Activated naive CD4-positive, alpha-beta T cell treated with anti-CD3 and anti-CD28 coated beads, Interleukin-2, amount 50 U/mL, for 16 hours (primary cell): Measurements from ENCODE around the gene SLITRK2.

Experiments
- DNase-seq: peaks from one replicate; pipeline ENCODE4 v3.0.0-alpha.2; 2020

SLITRK2 gene

DNA sequence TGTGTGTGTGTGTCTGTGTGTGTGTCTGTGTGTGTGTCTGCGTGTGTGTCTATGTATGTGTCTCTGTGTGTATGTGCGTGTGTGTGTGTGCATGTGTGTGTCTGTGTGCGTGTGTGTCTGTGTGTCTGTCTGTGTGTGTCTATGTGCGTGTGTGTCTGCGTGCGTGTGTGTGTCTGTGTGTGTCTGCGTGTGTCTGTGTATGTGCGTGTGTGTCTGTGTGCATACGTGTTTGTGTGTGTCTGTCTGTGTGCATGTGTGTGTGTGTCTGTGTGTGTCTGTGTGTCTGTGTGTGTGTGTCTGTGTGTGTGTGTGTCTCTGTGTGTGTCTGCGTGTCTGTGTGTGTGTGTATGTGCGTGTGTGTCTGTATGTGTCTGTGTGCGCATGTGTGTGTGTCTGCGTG lies 35.6 kb downstream of the SLITRK2 start:
- DNase-seq, result no peak

DNA sequence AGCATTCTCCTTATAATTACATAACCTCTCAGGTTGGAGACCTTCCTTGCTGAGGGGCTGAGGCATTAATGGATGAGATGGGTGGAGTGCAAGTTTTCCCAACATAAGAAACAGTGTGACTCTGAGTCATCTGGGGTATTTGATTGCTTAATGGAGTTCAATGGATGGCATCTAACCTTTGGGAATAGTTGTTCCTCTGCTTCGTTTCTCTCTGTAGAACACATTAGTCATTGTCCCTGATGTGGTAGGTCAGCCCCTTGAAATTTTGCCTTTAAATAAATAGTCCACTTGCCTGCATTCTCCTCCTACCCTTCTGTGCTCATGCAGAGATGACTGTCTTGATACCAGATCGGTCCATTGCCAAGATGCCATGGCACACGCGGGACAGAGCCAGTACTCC lies 38.6 kb downstream of the SLITRK2 start:
- no peak for DNase-seq

DNA sequence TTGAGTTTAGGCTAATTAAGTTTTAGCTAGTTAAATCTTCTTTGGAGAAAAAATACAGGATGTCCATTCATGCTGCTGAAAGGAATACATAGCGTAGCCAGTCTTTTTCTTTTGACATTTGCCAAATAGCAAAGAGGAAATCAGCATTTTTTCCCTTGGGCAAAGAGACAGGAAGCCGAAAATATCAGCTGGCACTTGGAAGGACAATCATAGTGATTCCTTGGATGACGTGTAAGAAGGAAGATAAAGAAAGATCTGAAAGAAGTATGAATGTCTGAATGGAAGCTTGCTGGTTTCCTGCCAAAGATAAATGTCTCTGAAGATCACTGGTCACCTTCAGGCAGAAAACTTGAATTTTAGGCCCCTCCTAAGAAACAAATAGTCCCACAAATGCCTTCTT lies 44.2 kb downstream of the SLITRK2 start:
- no peak for DNase-seq

DNA sequence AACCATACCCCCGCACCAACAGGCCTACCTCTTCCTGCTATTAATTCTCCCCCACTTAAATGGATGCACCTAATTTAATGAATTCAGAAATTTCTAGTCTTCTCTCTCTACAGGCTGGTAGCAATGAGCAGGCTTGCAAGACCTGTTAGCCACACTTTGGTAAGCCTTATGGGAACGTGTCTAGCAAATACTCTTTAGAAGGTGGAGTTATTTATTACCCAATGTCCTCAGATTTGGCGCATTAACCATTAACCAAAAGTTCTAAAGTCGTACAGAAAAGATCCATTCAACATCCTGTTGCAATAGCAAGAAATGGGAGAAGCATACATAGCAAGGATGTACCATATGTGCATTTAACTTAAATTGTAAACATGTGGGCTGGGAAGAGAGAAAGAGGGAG lies 47.5 kb downstream of the SLITRK2 start:
- DNase-seq, result no peak
